HepG2 (cell line): ENCODE data around the gene NTN5. TPM values are rescaled to one million over a fixed set of nuclear protein-coding genes. Genes with fewer than 3 reads are reported as not detected.

ENCODE experiments used
- ATF6 ChIP-seq: sonication (generic); formaldehyde crosslinking; conservative IDR thresholded peaks from 2 replicates; pipeline ENCODE4 v1.4.0; 2020; ENCODE audit warnings: missing genetic modification reagents
- FIP1L1 ChIP-seq: fragments of 200-400 bp; formaldehyde crosslinking; IDR thresholded peaks from 2 replicates; pipeline ENCODE4 v1.6.1; 2018; ENCODE audit warnings: low read depth, mild to moderate bottlenecking, low read length, moderate library complexity, borderline replicate concordance; ENCODE audit not compliant: insufficient read depth
- FOXO4 ChIP-seq: sonication (generic); formaldehyde crosslinking; conservative IDR thresholded peaks from 2 replicates; pipeline ENCODE4 v1.8.1; 2023; ENCODE audit warnings: missing genetic modification reagents
- HBP1 ChIP-seq: IDR thresholded peaks from 2 replicates; pipeline ENCODE4 v1.6.1; 2016; ENCODE audit warnings: low read depth, control low read depth
- ISX ChIP-seq: sonication (generic); formaldehyde crosslinking; conservative IDR thresholded peaks from 2 replicates; pipeline ENCODE4 v1.5.0; 2020; ENCODE audit warnings: missing genetic modification reagents
- KIAA2018 ChIP-seq: sonication (generic); formaldehyde crosslinking; IDR thresholded peaks from 2 replicates; pipeline ENCODE4 v1.5.0; 2020; ENCODE audit warnings: mild to moderate bottlenecking, missing genetic modification reagents, borderline replicate concordance
- RNF2 ChIP-seq: fragments of 450-650 bp; conservative IDR thresholded peaks from 2 replicates; pipeline ENCODE4 v1.6.1; 2016; ENCODE audit warnings: low read depth
- SP2 ChIP-seq: sonication (generic); formaldehyde crosslinking; IDR thresholded peaks from 2 replicates; pipeline ENCODE4 v1.5.1; 2020; ENCODE audit warnings: mild to moderate bottlenecking, missing genetic modification reagents
- TBL1XR1 ChIP-seq: fragments of 150-350 bp; IDR thresholded peaks from 2 replicates; pipeline ENCODE4 v1.6.1; 2014; ENCODE audit warnings: borderline replicate concordance, low read length; ENCODE audit not compliant: partially characterized antibody
- TFAP4 ChIP-seq: sonication (generic); IDR thresholded peaks from 2 replicates; pipeline ENCODE4 v1.6.1; 2016; ENCODE audit warnings: low read depth, borderline replicate concordance
- polyA plus RNA-seq, 8 experiments: library from polyadenylated mRNA; depleted of rRNA in 3 of 8; stranded (reverse) in 7 of 8; unstranded in 1 of 8; fragments of >200 nt; fragmentation: Illumina TruSeq in 4 of 8; extraction: Trizol in 4 of 8; gene quantifications; 2 replicates each; pipeline versions ENCODE4 v1.2.1 to v1.2.3, GENCODE V29; 2011 to 2016; ENCODE audit warnings: low read depth in 4 of 8, missing spikeins in 1 of 8, mixed read lengths in 1 of 8; ENCODE audit not compliant: insufficient read depth in 1 of 8
- total RNA-seq, 5 experiments: library from RNA; depleted of rRNA; stranded (reverse); fragments of >200 nt; fragmentation: Illumina TruSeq; extraction: Trizol; gene quantifications; 2 replicates each; pipeline ENCODE4 v1.2.3, GENCODE V29; 2016; ENCODE audit warnings: low read depth in 1 of 5
- TF ChIP-seq, protein P1 (sequence below): sonication (generic); formaldehyde crosslinking; IDR thresholded peaks from 2 replicates; pipeline ENCODE4 v1.4.0; 2020; ENCODE audit warnings: missing genetic modification reagents
- TF ChIP-seq, protein P2 (sequence below): sonication (generic); formaldehyde crosslinking; IDR thresholded peaks from 2 replicates; pipeline ENCODE4 v1.4.0; 2020; ENCODE audit warnings: mild to moderate bottlenecking, low read depth, missing genetic modification reagents

NTN5 gene
- total and polyA plus RNA-seq, 2 of the 13 experiments (the other 11 are each of a cell fraction or from before 2014, with no cell fraction given): 0.05 TPM; not detected in 1

GRCh38 chr19:48637449-48637947 is 35.3 kb downstream of the NTN5 start (continued):
- TF ChIP-seq SP2: peak; percentile 92
- no peak for TF ChIP-seq TFAP4
- TF ChIP-seq, protein P1, sequence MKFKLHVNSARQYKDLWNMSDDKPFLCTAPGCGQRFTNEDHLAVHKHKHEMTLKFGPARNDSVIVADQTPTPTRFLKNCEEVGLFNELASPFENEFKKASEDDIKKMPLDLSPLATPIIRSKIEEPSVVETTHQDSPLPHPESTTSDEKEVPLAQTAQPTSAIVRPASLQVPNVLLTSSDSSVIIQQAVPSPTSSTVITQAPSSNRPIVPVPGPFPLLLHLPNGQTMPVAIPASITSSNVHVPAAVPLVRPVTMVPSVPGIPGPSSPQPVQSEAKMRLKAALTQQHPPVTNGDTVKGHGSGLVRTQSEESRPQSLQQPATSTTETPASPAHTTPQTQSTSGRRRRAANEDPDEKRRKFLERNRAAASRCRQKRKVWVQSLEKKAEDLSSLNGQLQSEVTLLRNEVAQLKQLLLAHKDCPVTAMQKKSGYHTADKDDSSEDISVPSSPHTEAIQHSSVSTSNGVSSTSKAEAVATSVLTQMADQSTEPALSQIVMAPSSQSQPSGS (CRISPR knock-in tag): 0 out of 2 replicates have a peak, but pooled peaks have one; percentile 49
- TF ChIP-seq, protein P2, sequence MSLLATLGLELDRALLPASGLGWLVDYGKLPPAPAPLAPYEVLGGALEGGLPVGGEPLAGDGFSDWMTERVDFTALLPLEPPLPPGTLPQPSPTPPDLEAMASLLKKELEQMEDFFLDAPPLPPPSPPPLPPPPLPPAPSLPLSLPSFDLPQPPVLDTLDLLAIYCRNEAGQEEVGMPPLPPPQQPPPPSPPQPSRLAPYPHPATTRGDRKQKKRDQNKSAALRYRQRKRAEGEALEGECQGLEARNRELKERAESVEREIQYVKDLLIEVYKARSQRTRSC: peak; percentile 86
- TF ChIP-seq ISX: no peak
- TF ChIP-seq FIP1L1: no peak
- TF ChIP-seq RNF2: peak; percentile 96
- TF ChIP-seq ATF6 (CRISPR knock-in tag): no peak; the same call in 1 of the 2 replicates
- no peak for TF ChIP-seq KIAA2018
- no peak for TF ChIP-seq TBL1XR1
- TF ChIP-seq HBP1 (CRISPR knock-in tag): no peak; the same call in 1 of the 2 replicates
- TF ChIP-seq FOXO4 (CRISPR knock-in tag): no peak
